PC-3 (cell line): ENCODE measurements around the gene PREP. TPM values are rescaled to one million over a fixed set of nuclear protein-coding genes. Genes with fewer than 3 reads are reported as not detected.

Source experiments
- ATAC-seq: fragments of 200-7000 bp; cut with Tn5 transposase; 2 replicates; pipeline ENCODE4 v1.9.1; 2020; ENCODE audit warnings: mild to moderate bottlenecking, moderate library complexity
- BruUV-seq: library from RNA; stranded (reverse); fragments of 400-500 nt; replicated peaks from 2 replicates; lab custom pipeline; 2021; lab: Mats Ljungman, UMichigan
- CTCF ChIA-PET: fragments of 300-600 bp; sonication (Branson Sonifier 250); formaldehyde crosslinking; loops from one replicate; lab custom pipeline; 2022; ENCODE audit warnings: antibody characterized with exemption; lab: Charles Lee
- POLR2A ChIA-PET: fragments of 300-600 bp; sonication (Branson Sonifier 250); formaldehyde crosslinking; loops from one replicate; lab custom pipeline; 2022; ENCODE audit warnings: antibody characterized with exemption; ENCODE audit not compliant: unreplicated experiment; lab: Charles Lee
- DNase-seq: peaks from one replicate; pipeline ENCODE4 v3.0.0-alpha.2; 2015
- H2AFZ ChIP-seq: fragments of 300-600 bp; sonication (generic); 2 replicates; pipeline ENCODE4 v1.6.0; 2016; ENCODE audit warnings: antibody characterized with exemption, low read length
- H3F3A ChIP-seq: fragments of 300-600 bp; sonication (generic); one replicate; pipeline ENCODE4 v1.6.0; 2017; ENCODE audit warnings: antibody characterized with exemption, low read length, control low read depth, mild to moderate bottlenecking; ENCODE audit not compliant: unreplicated experiment
- H3K27ac ChIP-seq: fragments of 300-600 bp; sonication (generic); 2 replicates; pipeline ENCODE4 v1.5.1; 2016; ENCODE audit warnings: mild to moderate bottlenecking, low read length
- H3K27me3 ChIP-seq: fragments of 300-600 bp; sonication (generic); 2 replicates; pipeline ENCODE4 v1.6.1; 2016; ENCODE audit warnings: low read length, mixed read lengths
- H3K36me3 ChIP-seq: fragments of 300-600 bp; sonication (generic); 2 replicates; pipeline ENCODE4 v1.6.1; 2016; ENCODE audit warnings: low read depth, mixed run types, low read length, mixed read lengths
- H3K4me1 ChIP-seq: fragments of 300-600 bp; sonication (generic); 2 replicates; pipeline ENCODE4 v1.5.1; 2016; ENCODE audit warnings: low read length; ENCODE audit not compliant: insufficient read depth
- H3K4me2 ChIP-seq: fragments of 300-600 bp; sonication (generic); 2 replicates; pipeline ENCODE4 v1.6.0; 2016; ENCODE audit warnings: low read length
- H3K4me3 ChIP-seq: fragments of 300-600 bp; sonication (generic); 2 replicates; pipeline ENCODE4 v1.5.1; 2016; ENCODE audit warnings: mild to moderate bottlenecking, low read length, mixed read lengths
- H3K79me2 ChIP-seq: fragments of 300-600 bp; sonication (generic); 2 replicates; pipeline ENCODE4 v1.6.1; 2017; ENCODE audit warnings: low read length, mixed read lengths
- H3K9ac ChIP-seq: fragments of 300-600 bp; sonication (generic); 2 replicates; pipeline ENCODE4 v1.6.0; 2016; ENCODE audit warnings: mild to moderate bottlenecking, low read length
- H3K9me2 ChIP-seq: fragments of 300-600 bp; sonication (generic); replicated peaks from 2 replicates; pipeline ENCODE4 v1.6.1; 2016; ENCODE audit warnings: mixed run types, low read length, mixed read lengths
- H3K9me3 ChIP-seq: fragments of 300-600 bp; sonication (generic); 2 replicates; pipeline ENCODE4 v1.6.1; 2016; ENCODE audit warnings: low read length, mixed read lengths
- H4K20me1 ChIP-seq: fragments of 300-600 bp; sonication (generic); 2 replicates; pipeline ENCODE4 v1.6.1; 2016; ENCODE audit warnings: low read length, mixed read lengths
- EZH2 ChIP-seq: fragments of 300-600 bp; sonication (generic); IDR thresholded peaks from one replicate; pipeline ENCODE4 v1.6.1; 2017; ENCODE audit warnings: antibody characterized with exemption, mild to moderate bottlenecking, low read length; ENCODE audit not compliant: unreplicated experiment
- EZH2phosphoT487 ChIP-seq: fragments of 300-600 bp; sonication (generic); IDR thresholded peaks from 2 replicates; pipeline ENCODE4 v1.6.1; 2018; ENCODE audit warnings: mild to moderate bottlenecking, antibody characterized with exemption, low read length, borderline replicate concordance
- intact Hi-C: fragments of 100-400 bp; cut with micrococcal nuclease; formaldehyde crosslinking; loops from 2 replicates; pipeline ENCODE4 v1.9.0; 2023
- total RNA-seq: library from RNA; depleted of rRNA; stranded (reverse); fragments of >200 nt; gene quantifications from 2 replicates; pipeline ENCODE4 v1.2.3, GENCODE V29; 2014
- TF ChIP-seq, protein P1 (sequence below): fragments of 300-600 bp; sonication (generic); conservative IDR thresholded peaks from 2 replicates; pipeline ENCODE4 v1.5.1; 2017; ENCODE audit warnings: antibody characterized with exemption, low read depth, mild to moderate bottlenecking, low read length

The PREP gene
- total RNA-seq, 1 experiment from 2014 or later = 16.9 TPM

DNA sequence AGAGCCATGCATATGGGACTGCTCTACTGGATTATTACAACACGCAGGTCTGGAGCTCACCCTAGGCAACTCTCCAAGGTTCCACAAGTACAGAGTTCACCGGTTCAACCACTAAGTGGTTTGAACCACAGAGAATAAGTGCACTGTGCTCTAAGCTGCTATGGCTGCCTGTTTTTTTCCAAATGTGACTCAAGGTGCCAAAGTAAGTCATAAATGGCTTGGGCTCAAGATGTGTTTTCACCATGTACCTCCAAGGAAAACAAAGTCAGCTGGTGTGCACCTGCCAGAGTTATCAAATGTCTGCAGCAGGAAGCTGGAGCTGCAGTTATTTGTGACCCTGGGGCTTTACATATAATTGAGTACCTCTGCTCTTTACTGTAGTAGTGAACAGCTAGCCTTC is 76.7 kb downstream of the PREP start:
- peaks cover 47% of the 10 kb centered on the region for H3K4me1 ChIP-seq
- TF ChIP-seq EZH2 = no peak
- TF ChIP-seq, protein P1, sequence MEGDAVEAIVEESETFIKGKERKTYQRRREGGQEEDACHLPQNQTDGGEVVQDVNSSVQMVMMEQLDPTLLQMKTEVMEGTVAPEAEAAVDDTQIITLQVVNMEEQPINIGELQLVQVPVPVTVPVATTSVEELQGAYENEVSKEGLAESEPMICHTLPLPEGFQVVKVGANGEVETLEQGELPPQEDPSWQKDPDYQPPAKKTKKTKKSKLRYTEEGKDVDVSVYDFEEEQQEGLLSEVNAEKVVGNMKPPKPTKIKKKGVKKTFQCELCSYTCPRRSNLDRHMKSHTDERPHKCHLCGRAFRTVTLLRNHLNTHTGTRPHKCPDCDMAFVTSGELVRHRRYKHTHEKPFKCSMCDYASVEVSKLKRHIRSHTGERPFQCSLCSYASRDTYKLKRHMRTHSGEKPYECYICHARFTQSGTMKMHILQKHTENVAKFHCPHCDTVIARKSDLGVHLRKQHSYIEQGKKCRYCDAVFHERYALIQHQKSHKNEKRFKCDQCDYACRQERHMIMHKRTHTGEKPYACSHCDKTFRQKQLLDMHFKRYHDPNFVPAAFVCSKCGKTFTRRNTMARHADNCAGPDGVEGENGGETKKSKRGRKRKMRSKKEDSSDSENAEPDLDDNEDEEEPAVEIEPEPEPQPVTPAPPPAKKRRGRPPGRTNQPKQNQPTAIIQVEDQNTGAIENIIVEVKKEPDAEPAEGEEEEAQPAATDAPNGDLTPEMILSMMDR = no peak
- TF ChIP-seq EZH2phosphoT487 = no peak

DNA sequence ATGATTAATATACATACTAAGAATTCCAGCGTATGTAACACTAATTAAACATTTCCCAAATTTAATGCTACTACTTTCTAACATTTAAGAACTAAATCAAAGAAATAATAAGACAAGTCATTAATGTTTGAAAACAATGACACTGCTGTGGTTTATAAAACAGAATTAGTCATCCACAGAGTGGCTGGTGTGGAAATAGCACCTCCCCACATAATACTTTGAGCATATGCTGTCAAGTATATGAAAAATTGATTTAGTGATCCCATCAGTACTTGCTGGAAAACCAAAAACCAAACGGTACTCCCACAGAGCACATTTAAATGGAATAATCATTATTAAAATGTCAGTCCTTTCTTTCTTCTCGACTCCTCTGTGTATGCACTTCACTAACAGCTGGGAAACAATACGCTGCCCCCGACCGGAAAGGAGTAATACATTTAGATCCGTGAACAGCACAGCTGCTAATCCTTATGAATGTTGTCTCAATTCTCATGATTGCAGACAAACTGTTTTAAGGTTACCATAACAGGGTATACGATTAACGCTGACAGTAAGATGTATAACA is 78.4 kb downstream of the PREP start:
- H3K4me3 ChIP-seq = no peak overlapping the region
- H2AFZ ChIP-seq = no peak overlapping the region
- H3K4me2 ChIP-seq = no peak overlapping the region
- H3F3A ChIP-seq = peaks cover 8% of the 10 kb centered on the region
- H3K79me2 ChIP-seq = peaks cover 8% of the 10 kb centered on the region; the same call in 1 of the 2 replicates
- POLR2A ChIA-PET = no interaction called here
- H3K9me3 ChIP-seq = no peaks in the 10 kb centered on the region
- CTCF ChIA-PET = no interaction called here
- no peak overlapping the region for H3K27ac ChIP-seq
- no peaks in the 10 kb centered on the region for H3K9me2 ChIP-seq
- peaks cover 39% of the 10 kb centered on the region for H3K36me3 ChIP-seq
- H3K27me3 ChIP-seq = no peaks in the 10 kb centered on the region
- no peak overlapping the region for H3K9ac ChIP-seq
- intact Hi-C loops = no loop called here
- BruUV-seq = no TSS peak
- TF ChIP-seq, protein P1 = no peak
- TF ChIP-seq EZH2 (no peak), EZH2phosphoT487 (no peak)
- H4K20me1 ChIP-seq = no peaks in the 10 kb centered on the region
- H3K4me1 ChIP-seq = peaks cover 59% of the 10 kb centered on the region
- ATAC-seq (no peak), DNase-seq (peak; percentile 16)

More for the DNA sequence above, 76.7 kb downstream of the PREP start:
- CTCF ChIA-PET = interaction anchor here (0.6 to 1.3 kb wide), 3 partner anchors 32 to 76 kb away, joined by 3 to 7 read pairs (median 3); partner anchors contain the start of gene PREP
- Histone ChIP-seq H3K4me2 (peak overlapping the region; percentile 92), H2AFZ (no peak overlapping the region), H3F3A (peaks cover 8% of the 10 kb centered on the region), H3K9ac (peak overlapping the region; percentile 72), H3K27ac (peak overlapping the region; percentile 100), H4K20me1 (no peaks in the 10 kb centered on the region), H3K36me3 (peaks cover 34% of the 10 kb centered on the region; the same call in 1 of the 2 replicates), H3K27me3 (no peaks in the 10 kb centered on the region), H3K4me3 (peak overlapping the region; percentile 48), H3K79me2 (peaks cover 8% of the 10 kb centered on the region; the same call in 1 of the 2 replicates), H3K9me2 (no peaks in the 10 kb centered on the region), H3K9me3 (no peaks in the 10 kb centered on the region)
- POLR2A ChIA-PET = interaction anchor here (0.7 kb wide), 1 partner anchor 39 kb away, joined by 8 read pairs; no protein-coding TSS in a partner anchor
- intact Hi-C loops = loop anchor here (5.0 kb wide), 1 partner anchor 76 kb away; the partner anchor contains the start of gene PREP
- ATAC-seq (peak; percentile 6; the same call in 1 of the 2 replicates), DNase-seq (peak; percentile 69)
- no TSS peak for BruUV-seq
